ENCODE data around the gene GABRG3.

GABRG3 gene

GRCh38 chr15:26970712-26971210 lies at the start of gene GABRG3:
TSS of gene GABRG3 (plus strand) at chr15:26971181.
- no peak for DNase-seq

GRCh38 chr15:26921433-26921832 lies 49.5 kb upstream of the GABRG3 start:
- no peak for DNase-seq

GRCh38 chr15:26926081-26926480 lies 44.9 kb upstream of the GABRG3 start:
- no peak for DNase-seq

- DNase-seq = no peak
Measured at GRCh38 chr15:26928051-26928450, 42.9 kb upstream of the GABRG3 start.

GRCh38 chr15:26929588-26929987 lies 41.4 kb upstream of the GABRG3 start:
- DNase-seq = no peak

- no peak for DNase-seq
Measured at GRCh38 chr15:26934848-26935247, 36.1 kb upstream of the GABRG3 start.

GRCh38 chr15:26935322-26935721 lies 35.7 kb upstream of the GABRG3 start:
- DNase-seq = no peak

GRCh38 chr15:26936502-26936901 lies 34.5 kb upstream of the GABRG3 start:
- no peak for DNase-seq

GRCh38 chr15:26937134-26937533 lies 33.8 kb upstream of the GABRG3 start:
- no peak for DNase-seq

GRCh38 chr15:26939398-26939797 lies 31.6 kb upstream of the GABRG3 start:
- DNase-seq = no peak

- no peak for DNase-seq
Measured at GRCh38 chr15:26941489-26941888, 29.5 kb upstream of the GABRG3 start.

- no peak for DNase-seq
Measured at GRCh38 chr15:26943866-26944265, 27.1 kb upstream of the GABRG3 start.

GRCh38 chr15:26945046-26945445 lies 25.9 kb upstream of the GABRG3 start:
- DNase-seq = no peak

- DNase-seq = no peak
Measured at GRCh38 chr15:26950001-26950400, 21.0 kb upstream of the GABRG3 start.

GRCh38 chr15:26954403-26954802 lies 16.6 kb upstream of the GABRG3 start:
- DNase-seq = no peak

GRCh38 chr15:26967719-26968269 lies 3.2 kb upstream of the GABRG3 start:
- no peak for DNase-seq

- DNase-seq = no peak
Measured at GRCh38 chr15:26968806-26969205, 2.2 kb upstream of the GABRG3 start.

GRCh38 chr15:26971271-26972018 lies 464 bp downstream of the GABRG3 start:
- DNase-seq = no peak

GRCh38 chr15:26972636-26973035 lies 1.7 kb downstream of the GABRG3 start:
- no peak for DNase-seq

- DNase-seq = no peak
Measured at GRCh38 chr15:26974120-26974780, 3.3 kb downstream of the GABRG3 start.

- no peak for DNase-seq
Measured at GRCh38 chr15:26981492-26981891, 10.5 kb downstream of the GABRG3 start.

- no peak for DNase-seq
Measured at GRCh38 chr15:26983822-26984221, 12.8 kb downstream of the GABRG3 start.

GRCh38 chr15:26985050-26985449 lies 14.1 kb downstream of the GABRG3 start:
- no peak for DNase-seq

- DNase-seq = no peak
Measured at GRCh38 chr15:26996250-26996649, 25.3 kb downstream of the GABRG3 start.
